Urinary bladder (tissue), 4 donors: ENCODE data around the gene CYLD. TPM values are rescaled to one million over a fixed set of nuclear protein-coding genes. Genes with fewer than 3 reads are reported as not detected.

Source experiments
- DNase-seq: peaks from one replicate; pipeline ENCODE4 v3.0.0-alpha.2; 2015; ENCODE audit errors: extremely low spot score
- H3K27ac ChIP-seq: one replicate; pipeline ENCODE4 v1.5.1; 2013; ENCODE audit warnings: low read depth, mild to moderate bottlenecking, moderate library complexity
- H3K36me3 ChIP-seq: one replicate; pipeline ENCODE4 v1.6.1; 2013; ENCODE audit warnings: mild to moderate bottlenecking, moderate library complexity; ENCODE audit not compliant: insufficient read depth
- H3K4me1 ChIP-seq: one replicate; pipeline ENCODE4 v1.6.1; 2013; ENCODE audit warnings: mild to moderate bottlenecking, moderate library complexity; ENCODE audit not compliant: insufficient read depth
- H3K4me3 ChIP-seq: one replicate; pipeline ENCODE4 v1.5.1; 2013; ENCODE audit warnings: low read depth, low read length
- WGBS: extraction: QIAGEN DNeasy Blood & Tissue Kit; methylation state at CpG from one replicate; pipeline ENCODE4 v1.1.7; 2013; 5-methylcytosine and 5-hydroxymethylcytosine counted together
- polyA plus RNA-seq: library from polyadenylated mRNA; stranded (reverse); fragments of 200-250 nt; gene quantifications from one replicate; pipeline ENCODE4 v1.2.3, GENCODE V29; 2013
- total RNA-seq: library from RNA; depleted of rRNA; stranded (reverse); fragments of >200 nt; gene quantifications from one replicate; pipeline ENCODE4 v1.2.3, GENCODE V29; 2014
- donor health status: healthy with polysubstance abuse.
- donor health status: healthy.

CYLD gene
- total and polyA plus RNA-seq, 2 donors = 13.2 to 61.3 TPM

DNA sequence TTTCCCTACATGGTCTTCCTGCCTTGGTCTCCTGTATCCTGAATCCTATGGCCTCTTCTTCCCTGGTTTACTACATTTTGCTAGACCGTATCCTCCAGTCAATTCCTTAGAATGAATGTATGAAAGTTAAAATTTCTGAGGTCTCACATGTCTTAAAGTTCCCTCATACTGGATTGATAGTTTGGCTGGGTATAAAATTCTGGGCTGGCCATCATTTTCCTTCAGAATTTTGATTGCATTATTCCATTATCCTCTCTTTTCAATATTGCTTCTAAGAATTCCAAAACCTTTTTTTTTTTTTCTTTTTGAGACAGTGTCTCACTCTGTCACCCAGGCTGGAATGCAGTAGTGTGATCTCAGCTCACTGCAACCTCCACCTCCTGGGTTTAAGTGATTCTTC lies 37.6 kb upstream of the CYLD start:
- H3K4me3 ChIP-seq = no peak overlapping the region
- H3K36me3 ChIP-seq = no peaks in the 10 kb centered on the region
- no peak for DNase-seq
- H3K27ac ChIP-seq = no peak overlapping the region
- 90% methylated on average over 1 of the region's 1 CpG for WGBS
- no peaks in the 10 kb centered on the region for H3K4me1 ChIP-seq

DNA sequence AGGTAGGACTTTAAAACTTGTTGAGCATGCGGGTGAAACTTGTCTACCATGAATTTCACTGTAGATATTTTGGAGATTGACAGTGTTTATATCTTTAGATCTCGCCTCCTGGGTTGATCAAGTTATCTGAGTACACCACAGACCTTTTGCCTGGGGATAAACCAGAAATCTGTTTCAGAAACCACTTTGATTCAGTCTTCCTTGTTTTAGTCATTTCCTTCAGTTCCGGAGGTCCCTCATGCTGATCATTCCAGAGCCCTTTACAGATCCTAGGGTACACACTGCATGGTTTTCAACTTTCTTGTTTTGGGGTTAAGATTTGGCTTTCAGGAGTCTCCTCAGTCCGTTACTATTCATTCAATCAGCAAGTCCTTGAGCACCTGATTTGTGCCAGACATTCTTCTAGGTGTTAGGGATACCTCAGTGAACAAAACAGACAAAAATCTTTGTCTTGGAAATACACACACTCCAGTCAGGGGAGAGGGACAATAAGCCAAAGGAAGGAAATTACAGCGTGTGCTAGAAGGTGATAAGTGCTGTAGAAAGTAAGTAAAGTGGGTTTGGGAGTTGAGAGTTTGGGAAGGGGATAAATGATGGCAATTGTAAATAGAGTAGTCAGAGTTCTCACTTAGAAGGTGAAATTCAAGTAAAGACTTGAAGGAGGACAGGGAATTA lies 36.3 kb upstream of the CYLD start:
- WGBS = 72% methylated on average over 5 of the region's 5 CpGs
- no peak for DNase-seq
- Histone ChIP-seq H3K36me3 (no peaks in the 10 kb centered on the region), H3K4me1 (no peaks in the 10 kb centered on the region), H3K27ac (no peak overlapping the region), H3K4me3 (no peak overlapping the region)

DNA sequence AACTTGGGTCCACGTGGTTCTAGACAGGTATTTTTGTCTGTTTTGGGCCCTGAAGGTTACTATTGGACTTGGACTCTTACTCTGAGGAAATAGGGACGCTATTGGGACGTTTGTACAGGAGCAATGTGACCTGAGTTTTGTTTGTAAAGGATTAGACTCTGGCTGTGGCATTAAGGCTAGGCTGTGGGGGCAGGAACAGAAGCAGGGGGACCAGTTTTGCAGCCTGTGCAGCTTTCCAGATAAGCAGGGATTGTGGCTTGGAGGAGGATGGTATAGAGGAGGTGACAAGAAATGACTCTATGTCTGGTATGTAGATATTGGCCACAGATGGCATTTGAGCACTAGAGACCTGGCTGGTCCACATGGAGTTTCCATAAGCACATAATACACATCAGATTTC lies 35.6 kb upstream of the CYLD start:
- no peaks in the 10 kb centered on the region for H3K4me1 ChIP-seq
- no peak for DNase-seq
- H3K4me3 ChIP-seq = no peak overlapping the region
- no peak overlapping the region for H3K27ac ChIP-seq
- no peaks in the 10 kb centered on the region for H3K36me3 ChIP-seq
- 44% methylated on average over 3 of the region's 3 CpGs for WGBS

DNA sequence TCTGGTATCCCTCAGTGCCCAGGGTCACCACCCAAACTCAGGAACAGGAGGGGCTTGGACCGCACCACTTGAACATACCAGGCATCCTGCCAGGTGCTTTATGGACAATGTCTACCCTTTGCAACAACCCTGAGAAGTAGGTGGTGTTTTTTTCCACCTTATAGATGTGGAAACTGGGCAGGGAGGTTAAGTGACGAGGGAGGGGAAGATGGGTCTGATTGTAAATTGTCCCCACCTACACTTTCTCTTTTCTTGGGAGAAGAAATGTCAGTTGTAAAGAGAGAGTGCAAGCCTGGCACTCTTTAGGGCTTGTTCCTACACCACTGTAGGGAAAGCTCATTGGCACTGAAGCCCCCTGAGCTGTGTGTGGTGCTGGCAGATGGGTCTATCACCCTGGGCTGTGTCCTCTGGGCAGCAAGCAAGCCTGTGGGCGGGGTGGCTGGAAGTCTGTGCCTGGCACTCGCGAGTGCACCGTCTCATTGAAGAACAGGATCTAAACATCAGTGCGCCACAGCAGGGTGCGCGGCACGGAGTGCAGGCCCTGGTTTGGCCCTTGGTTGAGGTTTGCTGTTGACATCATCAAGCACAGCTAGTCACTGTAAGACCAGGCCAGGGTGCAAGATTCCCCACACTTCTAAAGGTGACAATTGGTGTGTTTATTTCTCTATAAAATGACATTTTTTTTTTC lies 33.4 kb upstream of the CYLD start:
- Histone ChIP-seq H3K27ac (no peak overlapping the region), H3K4me1 (no peaks in the 10 kb centered on the region), H3K36me3 (no peaks in the 10 kb centered on the region), H3K4me3 (no peak overlapping the region)
- DNase-seq = no peak
- 82% methylated on average over 10 of the region's 10 CpGs for WGBS

DNA sequence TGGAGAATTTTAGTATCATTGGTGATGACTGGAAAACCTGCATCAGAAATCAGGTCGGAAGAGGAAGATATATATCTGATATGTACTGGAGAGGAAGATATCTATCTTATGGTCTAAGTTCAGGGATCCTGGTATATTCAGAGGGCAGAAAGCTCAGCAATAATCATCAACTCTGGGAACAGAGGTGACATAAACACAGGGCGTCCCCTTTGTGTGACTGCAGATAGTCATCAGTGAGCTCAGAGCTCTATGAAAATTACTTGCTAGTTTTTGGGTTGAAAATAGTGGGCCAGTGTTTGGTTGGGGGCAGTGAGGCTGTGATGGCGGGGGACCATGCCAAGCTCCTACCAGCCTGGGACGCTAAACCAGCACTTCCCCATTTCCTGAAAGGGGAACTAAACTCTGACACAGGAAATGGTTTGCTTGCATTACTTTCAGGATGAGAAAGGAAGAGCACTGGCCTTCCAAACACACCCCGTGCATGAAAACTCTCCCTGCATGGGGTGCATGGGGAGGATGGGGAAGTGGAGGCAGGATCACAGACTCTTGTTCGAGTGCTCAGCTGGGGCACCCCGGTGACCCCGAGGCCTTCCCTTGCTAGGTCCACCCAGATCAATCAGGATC lies 32.7 kb upstream of the CYLD start:
- DNase-seq = no peak
- no peak overlapping the region for H3K4me3 ChIP-seq
- no peaks in the 10 kb centered on the region for H3K36me3 ChIP-seq
- no peaks in the 10 kb centered on the region for H3K4me1 ChIP-seq
- WGBS = 74% methylated on average over 8 of the region's 8 CpGs
- no peak overlapping the region for H3K27ac ChIP-seq

DNA sequence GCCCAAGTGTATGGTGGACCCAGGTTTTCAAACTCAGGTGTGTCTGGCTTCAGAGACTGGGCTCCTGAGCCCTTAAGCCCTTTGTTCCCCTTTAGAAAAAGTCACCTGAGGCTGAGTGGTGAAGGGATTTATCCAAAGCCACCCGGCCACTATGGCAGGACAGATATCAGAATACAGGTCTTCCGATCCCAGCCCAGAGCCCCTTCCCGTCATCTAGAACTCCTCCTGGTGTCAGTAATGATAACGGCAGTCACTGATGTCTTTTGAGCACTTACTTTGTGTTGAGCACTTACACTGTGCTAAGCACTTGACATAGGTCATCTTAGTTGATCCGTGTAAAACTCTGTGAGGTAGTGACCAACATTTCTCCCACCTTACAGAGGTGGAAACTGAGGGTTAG lies 31.9 kb upstream of the CYLD start:
- no peak for DNase-seq
- WGBS = 85% methylated on average over 5 of the region's 5 CpGs

DNA sequence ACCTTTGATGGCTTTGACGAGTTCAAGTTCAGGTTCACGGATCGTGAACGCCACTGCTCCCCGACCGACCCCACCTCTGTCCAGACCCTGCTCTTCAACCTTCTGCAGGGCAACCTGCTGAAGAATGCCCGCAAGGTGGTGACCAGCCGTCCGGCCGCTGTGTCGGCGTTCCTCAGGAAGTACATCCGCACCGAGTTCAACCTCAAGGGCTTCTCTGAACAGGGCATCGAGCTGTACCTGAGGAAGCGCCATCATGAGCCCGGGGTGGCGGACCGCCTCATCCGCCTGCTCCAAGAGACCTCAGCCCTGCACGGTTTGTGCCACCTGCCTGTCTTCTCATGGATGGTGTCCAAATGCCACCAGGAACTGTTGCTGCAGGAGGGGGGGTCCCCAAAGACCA lies 30.8 kb upstream of the CYLD start:
- no peaks in the 10 kb centered on the region for H3K4me1 ChIP-seq
- DNase-seq = no peak
- H3K27ac ChIP-seq = no peak overlapping the region
- WGBS = 95% methylated on average over 21 of the region's 21 CpGs
- no peak overlapping the region for H3K4me3 ChIP-seq
- no peaks in the 10 kb centered on the region for H3K36me3 ChIP-seq

More for the DNA sequence above, 31.9 kb upstream of the CYLD start:
- H3K4me1 ChIP-seq = no peaks in the 10 kb centered on the region
- no peak overlapping the region for H3K27ac ChIP-seq
- H3K4me3 ChIP-seq = no peak overlapping the region
- no peaks in the 10 kb centered on the region for H3K36me3 ChIP-seq

DNA sequence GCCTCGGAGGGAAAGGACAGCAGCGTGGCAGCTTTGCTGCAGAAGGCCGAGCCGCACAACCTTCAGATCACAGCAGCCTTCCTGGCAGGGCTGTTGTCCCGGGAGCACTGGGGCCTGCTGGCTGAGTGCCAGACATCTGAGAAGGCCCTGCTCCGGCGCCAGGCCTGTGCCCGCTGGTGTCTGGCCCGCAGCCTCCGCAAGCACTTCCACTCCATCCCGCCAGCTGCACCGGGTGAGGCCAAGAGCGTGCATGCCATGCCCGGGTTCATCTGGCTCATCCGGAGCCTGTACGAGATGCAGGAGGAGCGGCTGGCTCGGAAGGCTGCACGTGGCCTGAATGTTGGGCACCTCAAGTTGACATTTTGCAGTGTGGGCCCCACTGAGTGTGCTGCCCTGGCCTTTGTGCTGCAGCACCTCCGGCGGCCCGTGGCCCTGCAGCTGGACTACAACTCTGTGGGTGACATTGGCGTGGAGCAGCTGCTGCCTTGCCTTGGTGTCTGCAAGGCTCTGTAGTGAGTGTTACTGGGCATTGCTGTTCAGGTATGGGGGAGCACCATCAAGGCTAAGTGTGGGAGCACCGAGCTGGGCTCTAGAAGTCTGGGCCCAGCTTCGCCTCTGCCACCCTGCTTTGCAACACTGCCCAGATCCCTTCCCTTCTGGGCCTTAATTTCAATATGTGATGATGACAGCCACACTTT lies 29.9 kb upstream of the CYLD start:
- Histone ChIP-seq H3K36me3 (no peaks in the 10 kb centered on the region), H3K4me3 (no peak overlapping the region), H3K4me1 (no peaks in the 10 kb centered on the region), H3K27ac (no peak overlapping the region)
- WGBS = 71% methylated on average over 25 of the region's 25 CpGs
- no peak for DNase-seq

DNA sequence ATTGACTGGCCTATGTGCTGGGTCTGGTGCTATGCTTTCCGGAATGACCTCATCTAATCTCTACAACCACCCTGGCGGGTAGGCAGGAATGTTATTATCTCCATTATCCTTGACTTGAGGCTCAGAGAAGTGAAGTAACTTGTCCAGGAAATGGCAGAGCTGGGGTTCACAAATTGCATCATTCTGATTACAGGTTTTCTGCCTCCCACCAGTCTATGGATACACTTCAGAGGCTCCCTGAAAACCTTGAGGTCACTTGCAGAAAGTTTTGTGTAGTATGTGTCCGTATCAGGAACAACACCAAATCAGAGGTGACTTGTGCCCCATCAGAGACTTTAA lies 29.4 kb upstream of the CYLD start:
- H3K27ac ChIP-seq = no peak overlapping the region
- H3K36me3 ChIP-seq = no peaks in the 10 kb centered on the region
- 73% methylated on average over 3 of the region's 3 CpGs for WGBS
- DNase-seq = no peak
- no peak overlapping the region for H3K4me3 ChIP-seq
- no peaks in the 10 kb centered on the region for H3K4me1 ChIP-seq

DNA sequence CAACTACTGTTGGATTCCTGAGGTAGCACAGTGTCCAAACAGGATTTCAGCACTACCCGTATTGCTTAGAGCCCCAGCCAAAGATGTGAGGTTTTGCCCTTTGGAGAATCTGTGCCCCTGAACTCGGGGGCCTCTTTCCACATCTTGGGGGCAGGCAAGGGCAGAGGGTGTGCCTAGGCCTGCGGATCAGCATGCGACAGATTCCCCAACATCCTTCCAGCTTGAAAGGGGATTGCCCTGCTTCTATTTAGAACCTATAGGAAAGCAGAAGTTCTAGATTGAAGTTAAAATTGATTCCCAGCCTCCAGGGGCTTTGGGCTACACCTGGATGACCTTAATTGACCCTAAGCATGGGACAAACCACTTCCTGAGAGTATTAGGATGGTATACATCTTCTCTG lies 28.9 kb upstream of the CYLD start:
- H3K27ac ChIP-seq = no peak overlapping the region
- no peaks in the 10 kb centered on the region for H3K36me3 ChIP-seq
- H3K4me3 ChIP-seq = no peak overlapping the region
- DNase-seq = no peak
- WGBS = 78% methylated on average over 4 of the region's 4 CpGs
- H3K4me1 ChIP-seq = no peaks in the 10 kb centered on the region

DNA sequence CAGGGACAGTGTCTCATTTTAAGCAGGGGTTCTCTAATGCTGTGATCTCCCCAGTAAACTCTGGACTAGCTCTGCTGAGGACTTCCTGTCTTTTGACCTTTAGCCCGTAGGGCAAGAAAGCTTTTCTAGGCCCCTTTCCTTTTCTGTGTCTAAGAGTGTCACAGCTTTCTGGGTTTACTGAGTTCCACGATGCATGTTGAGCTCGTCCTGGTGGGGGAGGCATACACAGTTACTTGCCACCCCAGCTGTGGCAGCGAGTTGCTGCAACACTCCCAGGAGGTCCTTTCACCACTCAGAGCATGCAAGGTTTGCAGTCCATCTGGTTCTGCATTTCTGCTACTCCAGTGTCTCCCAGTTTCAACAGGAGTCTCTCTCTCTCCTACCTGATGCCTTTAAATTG lies 24.8 kb upstream of the CYLD start:
- peaks cover 2% of the 10 kb centered on the region for H3K4me1 ChIP-seq
- no peak overlapping the region for H3K4me3 ChIP-seq
- WGBS = 84% methylated on average over 4 of the region's 4 CpGs
- H3K27ac ChIP-seq = no peak overlapping the region
- no peak for DNase-seq
- no peaks in the 10 kb centered on the region for H3K36me3 ChIP-seq

DNA sequence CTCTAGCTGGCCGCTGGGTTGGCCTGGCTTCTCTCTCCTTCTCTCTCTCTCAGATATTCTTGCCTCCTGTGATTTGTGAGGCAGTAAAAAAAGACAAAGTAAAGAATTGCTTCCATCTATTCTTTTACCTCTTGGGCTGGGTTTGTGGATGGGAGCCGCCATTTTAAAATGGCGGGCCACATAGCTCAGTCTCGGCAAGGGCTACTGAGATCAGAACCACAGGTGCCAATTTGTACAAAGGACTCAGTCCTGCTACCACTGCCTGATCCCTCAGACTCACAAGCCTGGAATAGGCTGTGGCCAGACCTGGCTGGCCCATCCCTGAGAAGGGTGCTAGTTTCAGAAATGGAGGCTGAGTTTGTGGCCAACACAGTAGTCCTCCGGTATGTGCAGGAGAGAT lies 24.4 kb upstream of the CYLD start:
- Histone ChIP-seq H3K36me3 (no peaks in the 10 kb centered on the region), H3K27ac (no peak overlapping the region), H3K4me1 (peaks cover 2% of the 10 kb centered on the region), H3K4me3 (no peak overlapping the region)
- WGBS = 96% methylated on average over 5 of the region's 5 CpGs
- DNase-seq = no peak

DNA sequence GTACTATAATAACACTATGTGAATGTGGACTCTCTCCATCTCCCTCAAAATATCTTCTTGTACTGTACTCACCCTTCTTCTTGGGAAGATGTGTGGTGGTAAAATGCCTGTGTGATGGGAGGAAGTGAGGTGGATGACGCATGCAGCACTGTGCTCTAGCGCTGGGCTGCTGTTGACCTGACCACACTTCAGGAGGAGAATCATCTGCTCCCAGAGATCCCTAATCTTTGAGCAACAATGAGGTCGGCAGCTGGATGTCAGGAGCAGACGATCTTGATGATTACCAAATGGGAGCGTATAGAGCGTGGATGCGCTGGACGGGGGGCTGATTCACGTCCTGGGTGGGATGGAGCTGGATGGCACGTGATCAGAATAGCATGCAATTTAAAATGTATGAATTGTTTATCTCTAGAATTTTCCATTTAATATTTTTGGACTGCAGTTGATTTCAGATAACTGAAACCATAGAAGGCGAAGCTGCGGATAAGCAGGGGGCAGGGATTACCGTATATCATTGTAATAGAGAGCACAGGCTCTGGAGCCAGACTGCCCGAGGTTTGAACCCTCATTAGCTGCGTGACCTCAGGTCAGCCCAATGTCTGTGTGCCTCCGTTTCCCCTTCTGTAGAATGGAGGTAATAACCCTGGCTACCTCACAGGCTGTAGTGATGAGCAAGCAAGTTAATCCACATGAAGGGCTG lies 23.7 kb upstream of the CYLD start:
- Histone ChIP-seq H3K4me1 (peaks cover 2% of the 10 kb centered on the region), H3K4me3 (no peak overlapping the region), H3K36me3 (no peaks in the 10 kb centered on the region), H3K27ac (no peak overlapping the region)
- WGBS = 31% methylated on average over 16 of the region's 16 CpGs
- DNase-seq = no peak
